A549 (cell line): ENCODE results near the gene SMIM28.

Source experiments
- CEBPB ChIP-seq, 2 experiments: fragments of >200 bp in 1 of 2; sonication (Bioruptor Twin) in 1 of 2; formaldehyde crosslinking in 1 of 2; IDR thresholded peaks; 2 replicates each; pipeline ENCODE4 v1.6.1; 2012 to 2016
- EP300 ChIP-seq, 2 experiments: fragments of >200 bp; sonication (Bioruptor Twin); formaldehyde crosslinking; IDR thresholded peaks; 2 replicates in 1 of 2; 3 replicates in 1 of 2; pipeline ENCODE4 v1.6.1; 2016 to 2017
- TF ChIP-seq, protein P1 (sequence below): fragments of >200 bp; sonication (Bioruptor Twin); formaldehyde crosslinking; IDR thresholded peaks from 3 replicates; pipeline ENCODE4 v1.5.1; 2016

DNA sequence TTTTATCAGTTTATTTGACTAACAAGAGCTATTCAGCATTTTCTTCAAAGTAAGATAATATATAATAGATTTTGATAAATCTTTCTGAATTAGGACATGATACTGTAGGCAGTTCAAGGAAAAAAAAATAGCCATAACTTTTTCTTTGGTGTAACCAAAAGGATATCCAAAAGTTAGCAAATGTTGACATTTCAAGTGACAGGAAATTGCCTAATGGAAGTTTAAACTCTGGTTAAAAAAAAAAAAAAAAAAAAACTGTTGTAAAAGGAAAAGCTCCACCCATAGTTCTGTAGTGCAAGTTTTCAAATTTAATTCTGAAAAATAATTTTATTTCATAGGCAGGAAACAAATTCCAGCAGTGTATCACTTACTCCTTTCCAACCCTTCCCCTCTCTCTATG, 45.2 kb downstream of the SMIM28 start:
- no peak for TF ChIP-seq EP300 (IDR thresholded peaks at IDR 0.05)
- TF ChIP-seq, protein P1, sequence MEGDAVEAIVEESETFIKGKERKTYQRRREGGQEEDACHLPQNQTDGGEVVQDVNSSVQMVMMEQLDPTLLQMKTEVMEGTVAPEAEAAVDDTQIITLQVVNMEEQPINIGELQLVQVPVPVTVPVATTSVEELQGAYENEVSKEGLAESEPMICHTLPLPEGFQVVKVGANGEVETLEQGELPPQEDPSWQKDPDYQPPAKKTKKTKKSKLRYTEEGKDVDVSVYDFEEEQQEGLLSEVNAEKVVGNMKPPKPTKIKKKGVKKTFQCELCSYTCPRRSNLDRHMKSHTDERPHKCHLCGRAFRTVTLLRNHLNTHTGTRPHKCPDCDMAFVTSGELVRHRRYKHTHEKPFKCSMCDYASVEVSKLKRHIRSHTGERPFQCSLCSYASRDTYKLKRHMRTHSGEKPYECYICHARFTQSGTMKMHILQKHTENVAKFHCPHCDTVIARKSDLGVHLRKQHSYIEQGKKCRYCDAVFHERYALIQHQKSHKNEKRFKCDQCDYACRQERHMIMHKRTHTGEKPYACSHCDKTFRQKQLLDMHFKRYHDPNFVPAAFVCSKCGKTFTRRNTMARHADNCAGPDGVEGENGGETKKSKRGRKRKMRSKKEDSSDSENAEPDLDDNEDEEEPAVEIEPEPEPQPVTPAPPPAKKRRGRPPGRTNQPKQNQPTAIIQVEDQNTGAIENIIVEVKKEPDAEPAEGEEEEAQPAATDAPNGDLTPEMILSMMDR: no peak
- TF ChIP-seq CEBPB (IDR thresholded peaks at IDR 0.05): no peak
